IgD-negative memory B cell (primary cell): ENCODE results near the gene WBP1L. TPM values are rescaled to one million over a fixed set of nuclear protein-coding genes. Genes with fewer than 3 reads are reported as not detected.

Experiments used
- H3K27ac Mint-ChIP-seq, 3 donors: one replicate each; pipeline ENCODE4 v1.8.0; 2020 to 2022; ENCODE audit warnings: mild to moderate bottlenecking in 3 of 3, mixed read lengths in 3 of 3, moderate library complexity in 1 of 3
- H3K27me3 Mint-ChIP-seq: one replicate; pipeline ENCODE4 v1.8.0; 2021; ENCODE audit warnings: mixed read lengths
- H3K36me3 Mint-ChIP-seq: one replicate; pipeline ENCODE4 v1.8.0; 2020; ENCODE audit warnings: mild to moderate bottlenecking, mixed read lengths
- H3K4me1 Mint-ChIP-seq, 3 donors: one replicate each; pipeline ENCODE4 v1.8.0; 2020 to 2022; ENCODE audit warnings: mixed read lengths in 3 of 3, mild to moderate bottlenecking in 1 of 3
- H3K4me3 Mint-ChIP-seq, 4 donors: one replicate each; pipeline ENCODE4 v1.8.0; 2020 to 2022; ENCODE audit warnings: mild to moderate bottlenecking in 4 of 4, mixed read lengths in 4 of 4, moderate library complexity in 3 of 4
- H3K9me3 Mint-ChIP-seq, 3 donors: one replicate each; pipeline ENCODE4 v1.8.0; 2020 to 2021; ENCODE audit warnings: mixed read lengths in 3 of 3, mild to moderate bottlenecking in 1 of 3
- polyA plus RNA-seq: library from polyadenylated mRNA; unstranded; fragments of 300-500 nt; fragmentation: Illumina TruSeq; gene quantifications from one replicate; pipeline ENCODE4 v1.2.3, GENCODE V29; 2021

Gene WBP1L
- polyA plus RNA-seq, 1 donor from 2014 or later, result 28.8 TPM

- H3K36me3 Mint-ChIP-seq, result no peaks in the 10 kb centered on the region
- no peaks in the 10 kb centered on the region for H3K27me3 Mint-ChIP-seq
- peaks cover 21 to 25% (median 22%) of the 10 kb centered on the region in 3 donors for H3K4me1 Mint-ChIP-seq
- peak overlapping the region in 3 of 4 donors; percentile 8 to 84 (median 83) for H3K4me3 Mint-ChIP-seq
- H3K9me3 Mint-ChIP-seq, result no peaks in the 10 kb centered on the region
- H3K27ac Mint-ChIP-seq, result peak overlapping the region; percentile 46 to 90 (median 74)
Observed at GRCh38 chr10:102795453-102796406, 52.0 kb downstream of the WBP1L start.

GRCh38 chr10:102796407-102797176 is 52.8 kb downstream of the WBP1L start:
- Mint-ChIP-seq H3K36me3 (no peaks in the 10 kb centered on the region), H3K4me1 (peaks cover 24 to 28% (median 25%) of the 10 kb centered on the region in 3 donors), H3K27ac (peak overlapping the region; percentile 46 to 90 (median 74)), H3K9me3 (no peaks in the 10 kb centered on the region), H3K27me3 (no peaks in the 10 kb centered on the region), H3K4me3 (peak overlapping the region; percentile 8 to 84 (median 62))

DNA sequence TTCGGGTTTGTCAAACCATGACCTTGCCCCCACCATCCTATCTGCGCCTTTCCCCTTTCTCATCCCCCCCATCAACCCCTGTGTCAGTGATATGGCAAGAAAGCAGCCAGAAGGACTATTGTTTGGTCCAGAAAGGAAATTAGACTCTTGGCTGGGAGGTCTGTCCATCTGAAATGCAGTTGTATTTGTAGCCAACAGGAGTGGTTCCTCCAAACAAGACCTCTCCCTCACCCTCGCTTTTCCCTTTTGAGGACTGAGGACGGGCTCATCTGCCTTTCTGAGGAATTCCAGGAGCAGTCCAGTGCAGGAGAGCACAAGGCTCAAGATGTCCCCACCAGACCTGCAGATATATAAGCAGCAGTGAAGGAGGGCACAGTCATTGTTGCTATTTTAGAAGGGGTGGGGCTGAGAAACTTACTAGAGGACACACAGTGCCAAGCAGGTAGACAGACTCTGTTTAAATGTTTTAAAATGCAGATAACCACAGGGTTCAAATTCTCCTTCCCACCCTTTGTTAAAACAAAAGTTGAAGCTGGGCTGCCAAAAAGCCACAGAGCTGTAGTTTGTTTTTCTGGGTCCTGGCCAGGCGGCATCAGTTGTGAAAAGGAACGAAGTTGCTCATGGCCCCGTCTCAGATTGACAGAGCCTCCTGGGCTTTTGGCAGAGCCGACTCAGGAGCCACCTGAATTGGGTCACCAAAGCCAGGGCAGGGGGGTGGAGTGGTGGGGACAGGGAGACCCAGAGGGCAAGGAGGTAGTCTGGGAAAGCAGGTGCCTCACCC is 56.1 kb downstream of the WBP1L start:
- Mint-ChIP-seq H3K4me1 (peaks cover 26 to 37% (median 29%) of the 10 kb centered on the region in 3 donors), H3K36me3 (peaks cover 5% of the 10 kb centered on the region), H3K4me3 (peak overlapping the region in 1 of 4 donors; percentile 54), H3K27me3 (no peaks in the 10 kb centered on the region), H3K27ac (no peak overlapping the region), H3K9me3 (no peaks in the 10 kb centered on the region)

GRCh38 chr10:102800611-102801335 is 57.0 kb downstream of the WBP1L start:
- Mint-ChIP-seq H3K27ac (peak overlapping the region in 1 of 3 donors; percentile 63), H3K4me1 (peaks cover 20 to 29% (median 22%) of the 10 kb centered on the region in 3 donors)

DNA sequence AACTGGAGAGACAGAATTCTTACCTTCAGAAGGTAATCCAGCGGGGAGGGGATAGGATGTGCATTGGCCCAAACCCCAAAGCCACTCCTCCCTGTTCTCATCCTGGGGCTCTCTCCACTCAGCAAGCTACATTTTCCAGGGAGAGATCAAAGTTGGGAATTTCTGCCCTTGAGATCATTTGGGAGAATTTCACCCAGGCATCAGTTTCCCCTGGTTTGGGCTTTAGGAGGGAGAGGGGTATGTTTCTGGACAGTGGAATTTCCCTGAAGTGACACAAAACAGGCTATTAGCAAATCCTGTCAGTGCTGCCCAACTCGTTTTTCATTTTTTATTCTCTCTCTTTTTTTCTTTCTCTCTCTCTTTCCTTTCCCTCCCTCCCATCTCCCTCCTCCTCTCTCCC is 57.7 kb downstream of the WBP1L start:
- Mint-ChIP-seq H3K36me3 (peaks cover 7% of the 10 kb centered on the region), H3K9me3 (no peaks in the 10 kb centered on the region), H3K4me1 (peaks cover 13 to 24% (median 15%) of the 10 kb centered on the region in 3 donors), H3K27ac (no peak overlapping the region), H3K27me3 (no peaks in the 10 kb centered on the region), H3K4me3 (no peak overlapping the region)

More at GRCh38 chr10:102800611-102801335, 57.0 kb downstream of the WBP1L start:
- H3K27me3 Mint-ChIP-seq, result no peaks in the 10 kb centered on the region
- H3K4me3 Mint-ChIP-seq, result no peak overlapping the region
- H3K9me3 Mint-ChIP-seq, result no peaks in the 10 kb centered on the region
- peaks cover 7% of the 10 kb centered on the region for H3K36me3 Mint-ChIP-seq

DNA sequence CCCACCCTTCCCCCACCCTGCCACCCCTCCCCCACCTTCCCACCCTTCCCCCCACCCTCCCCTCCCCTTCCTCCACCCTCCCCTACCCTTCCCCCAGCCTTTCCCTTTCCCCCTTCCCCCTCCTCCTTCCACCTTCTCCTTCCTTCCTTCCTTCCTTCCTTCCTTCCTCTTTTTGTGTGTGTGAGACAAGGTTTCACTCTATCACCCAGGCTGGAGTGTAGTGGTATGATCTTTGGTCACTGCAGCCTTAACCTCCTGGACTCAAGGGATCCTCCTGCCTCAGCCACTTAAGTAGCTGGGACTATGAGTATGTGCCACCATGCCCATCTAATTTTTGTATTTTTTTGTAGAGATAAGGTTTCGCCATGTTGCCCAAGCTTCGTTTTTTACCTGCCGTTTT is 58.2 kb downstream of the WBP1L start:
- peaks cover 8 to 21% (median 10%) of the 10 kb centered on the region in 3 donors for H3K4me1 Mint-ChIP-seq
- peak overlapping the region in 1 of 4 donors; percentile 68 for H3K4me3 Mint-ChIP-seq
- peak overlapping the region in 2 of 3 donors; percentile 62 to 87 for H3K27ac Mint-ChIP-seq
- no peaks in the 10 kb centered on the region for H3K27me3 Mint-ChIP-seq
- no peaks in the 10 kb centered on the region for H3K9me3 Mint-ChIP-seq
- peaks cover 10% of the 10 kb centered on the region for H3K36me3 Mint-ChIP-seq

DNA sequence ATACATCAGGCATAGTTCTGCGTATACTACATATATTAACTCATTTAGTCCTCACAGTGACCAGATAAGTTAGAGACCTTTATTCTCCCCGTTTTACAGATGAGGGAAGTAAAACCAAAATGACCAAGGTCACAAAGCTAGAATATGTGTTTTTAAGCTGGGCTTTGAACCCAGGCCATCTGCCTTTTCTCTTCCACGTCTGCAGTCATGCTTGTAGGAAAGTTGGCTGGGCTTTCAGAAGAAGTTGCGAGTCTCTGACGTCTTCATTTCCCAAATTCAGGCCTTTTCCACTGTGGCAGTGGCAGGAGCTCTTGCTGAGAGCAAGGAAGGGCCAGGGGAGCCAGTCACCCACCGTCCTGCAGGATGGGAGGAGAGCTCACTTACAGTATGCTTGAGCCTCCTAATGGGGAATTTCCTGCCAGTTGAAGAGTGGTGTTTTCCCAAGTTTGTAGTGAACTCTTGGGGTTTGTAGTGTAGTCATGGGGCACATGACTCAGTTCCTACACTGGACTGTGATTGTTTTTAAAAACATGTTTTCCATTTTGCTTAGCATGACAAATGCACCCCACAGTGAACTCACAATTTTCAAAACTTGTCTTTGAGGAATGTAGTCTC is 59.3 kb downstream of the WBP1L start:
- Mint-ChIP-seq H3K36me3 (peaks cover 10% of the 10 kb centered on the region), H3K27me3 (no peaks in the 10 kb centered on the region), H3K4me3 (no peak overlapping the region), H3K27ac (peak overlapping the region in 1 of 3 donors; percentile 62), H3K4me1 (peaks cover 7 to 18% (median 9%) of the 10 kb centered on the region in 3 donors), H3K9me3 (no peaks in the 10 kb centered on the region)

GRCh38 chr10:102804382-102805055 is 60.8 kb downstream of the WBP1L start:
- no peaks in the 10 kb centered on the region for H3K9me3 Mint-ChIP-seq
- H3K27me3 Mint-ChIP-seq, result no peaks in the 10 kb centered on the region
- H3K36me3 Mint-ChIP-seq, result peaks cover 10% of the 10 kb centered on the region
- H3K4me3 Mint-ChIP-seq, result no peak overlapping the region
- H3K27ac Mint-ChIP-seq, result no peak overlapping the region
- H3K4me1 Mint-ChIP-seq, result peaks cover 9 to 18% (median 9%) of the 10 kb centered on the region in 3 donors

DNA sequence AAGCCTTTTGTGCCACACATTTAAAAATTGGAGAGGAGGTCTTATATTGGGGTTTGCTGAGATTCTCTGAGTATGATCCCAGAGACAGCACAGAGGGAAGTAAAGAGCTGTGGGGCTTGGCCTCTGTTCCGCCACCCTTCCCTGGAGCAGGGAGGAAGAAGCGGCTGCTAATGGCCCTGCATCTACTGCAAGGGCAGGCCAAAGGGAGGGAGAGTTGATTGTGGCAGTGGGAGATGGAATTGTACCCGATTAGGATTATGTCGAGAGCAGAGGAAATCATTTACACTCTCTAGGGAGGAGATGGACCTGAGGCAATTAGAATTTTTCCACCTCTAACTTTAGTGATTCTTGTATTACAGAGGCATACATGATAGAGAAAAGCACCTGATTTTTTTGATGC is 64.6 kb downstream of the WBP1L start:
- Mint-ChIP-seq H3K36me3 (peaks cover 5% of the 10 kb centered on the region), H3K9me3 (no peaks in the 10 kb centered on the region), H3K27ac (no peak overlapping the region), H3K4me1 (peaks cover 5 to 8% (median 6%) of the 10 kb centered on the region in 3 donors), H3K27me3 (no peaks in the 10 kb centered on the region), H3K4me3 (no peak overlapping the region)

DNA sequence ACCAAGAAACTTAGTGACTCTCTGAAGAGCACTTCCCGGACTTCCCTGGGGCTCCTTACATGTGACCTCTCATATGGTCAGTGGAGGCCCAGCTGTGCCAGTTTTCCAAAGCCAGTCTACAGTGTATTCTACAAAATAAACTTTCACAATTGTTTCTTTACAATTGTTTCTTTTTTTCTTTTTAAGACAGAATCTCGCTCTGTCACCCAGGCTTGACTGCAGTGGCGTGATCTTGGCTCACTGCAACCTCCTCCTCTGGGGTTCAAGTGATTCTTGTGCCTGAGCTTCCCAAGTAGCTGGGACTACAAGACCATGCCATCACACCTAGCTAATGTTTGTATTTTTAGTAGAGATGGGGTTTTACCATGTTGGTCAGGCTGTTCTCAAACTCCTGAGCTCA is 67.6 kb downstream of the WBP1L start:
- peaks cover 3 to 6% (median 5%) of the 10 kb centered on the region in 3 donors for H3K4me1 Mint-ChIP-seq
- H3K9me3 Mint-ChIP-seq, result no peaks in the 10 kb centered on the region

GRCh38 chr10:102812231-102812876 is 68.6 kb downstream of the WBP1L start:
- Mint-ChIP-seq H3K27ac (peak overlapping the region; percentile 31 to 40 (median 31)), H3K4me3 (no peak overlapping the region), H3K36me3 (peaks cover 3% of the 10 kb centered on the region), H3K9me3 (no peaks in the 10 kb centered on the region), H3K27me3 (no peaks in the 10 kb centered on the region), H3K4me1 (peaks cover 3 to 6% (median 5%) of the 10 kb centered on the region in 3 donors)

More for the DNA sequence above, 67.6 kb downstream of the WBP1L start:
- H3K27me3 Mint-ChIP-seq, result no peaks in the 10 kb centered on the region
- H3K4me3 Mint-ChIP-seq, result no peak overlapping the region
- no peak overlapping the region for H3K27ac Mint-ChIP-seq
- peaks cover 4% of the 10 kb centered on the region for H3K36me3 Mint-ChIP-seq

- H3K36me3 Mint-ChIP-seq, result peaks cover 3% of the 10 kb centered on the region
- H3K27me3 Mint-ChIP-seq, result no peaks in the 10 kb centered on the region
- no peak overlapping the region for H3K4me3 Mint-ChIP-seq
- H3K27ac Mint-ChIP-seq, result no peak overlapping the region
- no peaks in the 10 kb centered on the region for H3K9me3 Mint-ChIP-seq
- peaks cover 3 to 6% (median 5%) of the 10 kb centered on the region in 3 donors for H3K4me1 Mint-ChIP-seq
Observed at GRCh38 chr10:102813017-102813541, 69.3 kb downstream of the WBP1L start.
